K562 (cell line): ENCODE results near the gene DAPK1. TPM values are rescaled to one million over a fixed set of nuclear protein-coding genes. Genes with fewer than 3 reads are reported as not detected.

ENCODE experiments used
- ATAC-seq: fragments of 200-7000 bp; cut with Tn5 transposase; 3 replicates; pipeline ENCODE4 v1.9.1; 2020; ENCODE audit warnings: moderate library complexity
- BruUV-seq: library from RNA; stranded (reverse); fragments of 400-500 nt; replicated peaks from 2 replicates; lab custom pipeline; 2021; lab: Mats Ljungman, UMichigan
- CTCF ChIA-PET: fragments of 300-600 bp; formaldehyde crosslinking; extraction: SDS; loops from one replicate; lab custom pipeline; 2021; ENCODE audit warnings: low intra/inter-chr PET ratio; lab: Yijun Ruan, JAX
- POLR2A ChIA-PET: fragments of 300-600, 350-650 bp; sonication (Branson Sonifier 250); formaldehyde crosslinking; extraction: SDS; loops from one replicate; lab custom pipeline; 2021; ENCODE audit warnings: antibody characterized with exemption, inconsistent platforms; lab: Yijun Ruan, JAX
- DNase-seq, 4 experiments: peaks; one replicate each; pipeline versions ENCODE4 v3.0.0 to v3.0.0-alpha.2; 2011 to 2018; ENCODE audit warnings: low spot score in 3 of 4, mixed read lengths in 3 of 4; ENCODE audit errors: extremely low read depth in 1 of 4
- FAIRE-seq: peaks from 2 replicates; lab custom pipeline; 2011; peaks lifted over from hg19 to GRCh38; lab: Jason Lieb, UNC
- H2AFZ ChIP-seq: 2 replicates; pipeline ENCODE4 v1.6.0; 2011; ENCODE audit warnings: low read depth, low read length, control low read depth, inconsistent platforms
- H3K27ac ChIP-seq: fragments of 200-600 bp; 3 replicates; pipeline ENCODE4 v1.8.0; 2011; ENCODE audit warnings: low read depth, mild to moderate bottlenecking, control low read depth, inconsistent platforms, low read length, moderate library complexity, mixed read lengths; ENCODE audit errors: extremely low read depth
- H3K27me3 ChIP-seq, 2 experiments: fragments of 300-600 bp in 1 of 2; 2 replicates in 1 of 2; 3 replicates in 1 of 2; pipeline versions ENCODE4 v1.6.0 to v1.8.0; 2011; ENCODE audit warnings: inconsistent platforms in 2 of 2, low read length in 2 of 2, mild to moderate bottlenecking in 1 of 2, mixed read lengths in 1 of 2, moderate library complexity in 1 of 2; ENCODE audit not compliant: control insufficient read depth in 2 of 2, insufficient read depth in 2 of 2
- H3K36me3 ChIP-seq: fragments of 300-600 bp; 3 replicates; pipeline ENCODE4 v1.8.0; 2011; ENCODE audit warnings: mild to moderate bottlenecking, low read length, inconsistent platforms; ENCODE audit not compliant: control insufficient read depth, insufficient read depth
- H3K4me1 ChIP-seq, 2 experiments: fragments of 200-600 bp in 1 of 2; replicated peaks in 1 of 2; 2 replicates in 1 of 2; 3 replicates in 1 of 2; pipeline versions ENCODE4 v1.5.1 to v1.8.0; 2011; ENCODE audit warnings: inconsistent platforms in 2 of 2, low read length in 2 of 2, mild to moderate bottlenecking in 1 of 2, mixed read lengths in 1 of 2, moderate library complexity in 1 of 2; ENCODE audit not compliant: control insufficient read depth in 2 of 2, insufficient read depth in 2 of 2
- H3K4me2 ChIP-seq: 2 replicates; pipeline ENCODE4 v1.6.1; 2011; ENCODE audit warnings: low read length, control low read depth, inconsistent platforms, mixed read lengths; ENCODE audit not compliant: insufficient read depth
- H3K4me3 ChIP-seq: fragments of 200-600 bp; sonication (generic), shearing (Covaris generic); 2 replicates; pipeline ENCODE4 v1.5.1; 2016; ENCODE audit warnings: control low read depth, inconsistent platforms
- H3K79me2 ChIP-seq: fragments of 200-600 bp; 3 replicates; pipeline ENCODE4 v1.8.0; 2011; ENCODE audit warnings: low read length, inconsistent platforms; ENCODE audit not compliant: control insufficient read depth, insufficient read depth
- H3K9ac ChIP-seq, 2 experiments: 2 replicates each; pipeline versions ENCODE4 v1.6.0 to v1.6.1; 2011; ENCODE audit warnings: low read depth in 2 of 2, low read length in 2 of 2, control low read depth in 1 of 2, inconsistent platforms in 1 of 2, mild to moderate bottlenecking in 1 of 2, mixed read lengths in 1 of 2; ENCODE audit not compliant: insufficient read depth in 1 of 2
- H3K9me1 ChIP-seq: one replicate; pipeline ENCODE4 v1.6.0; 2011; ENCODE audit warnings: inconsistent platforms, mild to moderate bottlenecking, low read length, moderate library complexity; ENCODE audit not compliant: control insufficient read depth, insufficient read depth
- H3K9me3 ChIP-seq: replicated peaks from 2 replicates; pipeline ENCODE4 v1.5.1; 2011; ENCODE audit warnings: low read depth, low read length, inconsistent platforms; ENCODE audit not compliant: control insufficient read depth, insufficient read depth
- H4K20me1 ChIP-seq: replicated peaks from 2 replicates; pipeline ENCODE4 v1.6.1; 2011; ENCODE audit warnings: low read length, inconsistent platforms, mixed read lengths; ENCODE audit not compliant: control insufficient read depth, insufficient read depth
- TBP ChIP-seq: optimal IDR thresholded peaks from 2 replicates; pipeline ENCODE3; 2011; ENCODE audit warnings: low read depth, low read length, improper control_type of control experiment
- WGBS: fragments of 100-300 bp; shearing (Covaris generic); methylation state at CpG from one replicate; pipeline ENCODE4 v1.1.6; 2016; ENCODE audit warnings: low coverage, mixed read lengths; ENCODE audit not compliant: insufficient coverage; ENCODE audit errors: missing lambda C conversion rate; 5-methylcytosine and 5-hydroxymethylcytosine counted together
- in situ Hi-C: fragments of 300-500 bp; cut with MboI; formaldehyde crosslinking; loops from 4 replicates; pipeline ENCODE4 v1.15.0; 2018; ENCODE audit warnings: inconsistent platforms, mixed read lengths
- intact Hi-C: fragments of 100-400 bp; cut with micrococcal nuclease; formaldehyde crosslinking; loops from 2 replicates; pipeline ENCODE4 v1.14.2; 2022
- polyA plus RNA-seq, 8 experiments: library from polyadenylated mRNA; depleted of rRNA in 4 of 8; stranded (reverse) in 5 of 8; unstranded in 3 of 8; fragments of >200 nt; fragmentation: Nextera tagmentation in 2 of 8; fragmentation: Illumina TruSeq in 1 of 8; extraction: Ambion mirVana in 2 of 8; extraction: Trizol in 1 of 8; gene quantifications; 2 replicates each; pipeline versions ENCODE4 v1.2.1 to v1.2.3, GENCODE V29; 2011 to 2014; ENCODE audit warnings: inconsistent platforms in 1 of 8, missing spikeins in 1 of 8
- total RNA-seq, 7 experiments: library from RNA; depleted of rRNA in 6 of 7; stranded (reverse); fragments of >200 nt in 6 of 7; fragmentation: Illumina TruSeq in 2 of 7; extraction: Trizol in 2 of 7; gene quantifications; 2 replicates each; pipeline versions ENCODE4 v1.2.1 to v1.2.3, GENCODE V29; 2011 to 2021; ENCODE audit warnings: low replicate concordance in 1 of 7
- TF ChIP-seq, protein P1 (sequence below): fragments of 450-650 bp; IDR thresholded peaks from 2 replicates; pipeline ENCODE4 v1.6.1; 2017; ENCODE audit warnings: antibody characterized with exemption
- TF ChIP-seq, protein P2 (sequence below): fragments of 200-800 bp; sonication (Bioruptor generic); IDR thresholded peaks from 2 replicates; pipeline ENCODE4 v1.6.1; 2017; ENCODE audit warnings: missing genetic modification characterization, missing compliant biosample characterization

The DAPK1 gene
- total and polyA plus RNA-seq, 9 of the 15 experiments (the other 6 are each of a cell fraction or from before 2014, with no cell fraction given) = 1.7 to 26.4 (median 15.8) TPM

DNA sequence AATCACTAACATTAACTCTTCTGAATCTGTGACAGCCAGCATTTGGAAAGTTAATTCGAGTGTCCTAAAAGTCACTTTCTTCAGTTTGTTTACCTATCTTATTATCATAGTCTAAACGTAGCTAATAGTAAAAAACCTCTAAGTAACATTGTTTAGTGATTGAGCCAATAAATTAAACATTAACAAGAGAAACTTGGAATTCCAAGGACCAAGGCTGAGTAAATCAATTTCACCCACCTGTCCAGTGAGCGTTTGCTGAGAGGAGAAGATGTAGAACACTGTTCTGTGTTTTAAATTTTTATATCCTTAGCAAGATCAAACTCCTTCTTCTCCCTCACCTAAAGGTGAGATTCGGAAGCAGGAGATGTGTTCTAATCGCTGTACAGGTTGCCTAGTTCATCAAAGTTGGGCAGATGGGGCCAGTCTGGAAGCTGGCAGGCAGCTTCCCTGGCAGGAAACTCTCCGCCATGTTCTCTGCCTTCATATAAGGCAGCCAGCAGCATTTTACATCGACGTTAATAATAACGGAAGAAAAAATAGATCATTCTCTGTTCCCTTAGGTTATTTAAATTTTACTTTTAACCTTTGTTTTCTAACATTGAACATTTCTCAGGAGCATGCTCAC lies 89.2 kb downstream of the DAPK1 start:
- Histone ChIP-seq H3K9ac (no peak overlapping the region), H3K9me1 (no peaks in the 10 kb centered on the region), H4K20me1 (no peaks in the 10 kb centered on the region), H3K36me3 (no peaks in the 10 kb centered on the region), H2AFZ (no peak overlapping the region), H3K27ac (no peak overlapping the region), H3K79me2 (peaks cover 7% of the 10 kb centered on the region; the same call in 2 of the 3 replicates), H3K4me3 (no peak overlapping the region), H3K4me2 (no peak overlapping the region), H3K9me3 (no peaks in the 10 kb centered on the region), H3K4me1 (peaks cover 2 to 9% of the 10 kb centered on the region in 2 experiments; a peak in 3 of 5 replicates), H3K27me3 (no peaks in the 10 kb centered on the region)
- ChIA-PET POLR2A (no interaction called here), CTCF (no interaction called here)
- in situ Hi-C loops = no loop called here
- FAIRE-seq (no peak), DNase-seq (no peak), ATAC-seq (no peak)
- intact Hi-C loops = no loop called here
- no TSS peak for BruUV-seq
- 77% methylated on average over 9 of the region's 9 CpGs for WGBS
- no peak for TF ChIP-seq TBP
- TF ChIP-seq, protein P1, sequence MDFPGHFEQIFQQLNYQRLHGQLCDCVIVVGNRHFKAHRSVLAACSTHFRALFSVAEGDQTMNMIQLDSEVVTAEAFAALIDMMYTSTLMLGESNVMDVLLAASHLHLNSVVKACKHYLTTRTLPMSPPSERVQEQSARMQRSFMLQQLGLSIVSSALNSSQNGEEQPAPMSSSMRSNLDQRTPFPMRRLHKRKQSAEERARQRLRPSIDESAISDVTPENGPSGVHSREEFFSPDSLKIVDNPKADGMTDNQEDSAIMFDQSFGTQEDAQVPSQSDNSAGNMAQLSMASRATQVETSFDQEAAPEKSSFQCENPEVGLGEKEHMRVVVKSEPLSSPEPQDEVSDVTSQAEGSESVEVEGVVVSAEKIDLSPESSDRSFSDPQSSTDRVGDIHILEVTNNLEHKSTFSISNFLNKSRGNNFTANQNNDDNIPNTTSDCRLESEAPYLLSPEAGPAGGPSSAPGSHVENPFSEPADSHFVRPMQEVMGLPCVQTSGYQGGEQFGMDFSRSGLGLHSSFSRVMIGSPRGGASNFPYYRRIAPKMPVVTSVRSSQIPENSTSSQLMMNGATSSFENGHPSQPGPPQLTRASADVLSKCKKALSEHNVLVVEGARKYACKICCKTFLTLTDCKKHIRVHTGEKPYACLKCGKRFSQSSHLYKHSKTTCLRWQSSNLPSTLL = no peak
- TF ChIP-seq, protein P2, sequence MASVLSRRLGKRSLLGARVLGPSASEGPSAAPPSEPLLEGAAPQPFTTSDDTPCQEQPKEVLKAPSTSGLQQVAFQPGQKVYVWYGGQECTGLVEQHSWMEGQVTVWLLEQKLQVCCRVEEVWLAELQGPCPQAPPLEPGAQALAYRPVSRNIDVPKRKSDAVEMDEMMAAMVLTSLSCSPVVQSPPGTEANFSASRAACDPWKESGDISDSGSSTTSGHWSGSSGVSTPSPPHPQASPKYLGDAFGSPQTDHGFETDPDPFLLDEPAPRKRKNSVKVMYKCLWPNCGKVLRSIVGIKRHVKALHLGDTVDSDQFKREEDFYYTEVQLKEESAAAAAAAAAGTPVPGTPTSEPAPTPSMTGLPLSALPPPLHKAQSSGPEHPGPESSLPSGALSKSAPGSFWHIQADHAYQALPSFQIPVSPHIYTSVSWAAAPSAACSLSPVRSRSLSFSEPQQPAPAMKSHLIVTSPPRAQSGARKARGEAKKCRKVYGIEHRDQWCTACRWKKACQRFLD = no peak
